Renal cortex interstitium (tissue), 11 donors: ENCODE data around the gene OVOL2. TPM values are rescaled to one million over a fixed set of nuclear protein-coding genes. Genes with fewer than 3 reads are reported as not detected.

Experiments
- DNase-seq, 11 donors: peaks; one replicate each; pipeline ENCODE4 v3.0.0-alpha.2; 2013; ENCODE audit warnings: low read depth in 9 of 11, low spot score in 4 of 11; ENCODE audit errors: extremely low read depth in 1 of 11
- polyA plus RNA-seq, 3 donors: library from polyadenylated mRNA; unstranded; fragments of 120-200 nt; gene quantifications; one replicate each; pipeline ENCODE4 v1.2.1, GENCODE V29; 2013; ENCODE audit not compliant: insufficient read length in 3 of 3

The OVOL2 gene
- polyA plus RNA-seq, 3 donors, result 0.65 to 1.5 (median 1.2) TPM

DNA sequence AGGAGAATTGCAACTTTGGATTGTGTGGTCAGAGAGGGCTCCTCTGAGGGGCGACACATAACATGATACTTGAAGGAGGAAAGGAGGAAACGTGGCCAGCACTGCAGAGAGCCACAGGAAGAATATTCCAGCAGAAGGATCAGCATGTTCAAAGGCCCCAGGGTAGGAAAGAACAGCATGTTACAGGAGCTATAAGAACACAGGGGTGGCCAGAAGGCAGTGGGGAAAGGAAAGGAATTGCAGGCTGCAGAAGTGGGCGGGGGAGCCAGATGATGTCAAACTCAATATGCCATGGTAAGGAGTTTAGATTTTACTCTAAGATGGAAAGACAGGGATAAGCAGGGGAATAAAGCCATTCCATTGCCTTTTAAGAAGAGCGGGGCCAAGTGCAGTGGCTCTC is 58.1 kb downstream of the OVOL2 start:
- no peak for DNase-seq

DNA sequence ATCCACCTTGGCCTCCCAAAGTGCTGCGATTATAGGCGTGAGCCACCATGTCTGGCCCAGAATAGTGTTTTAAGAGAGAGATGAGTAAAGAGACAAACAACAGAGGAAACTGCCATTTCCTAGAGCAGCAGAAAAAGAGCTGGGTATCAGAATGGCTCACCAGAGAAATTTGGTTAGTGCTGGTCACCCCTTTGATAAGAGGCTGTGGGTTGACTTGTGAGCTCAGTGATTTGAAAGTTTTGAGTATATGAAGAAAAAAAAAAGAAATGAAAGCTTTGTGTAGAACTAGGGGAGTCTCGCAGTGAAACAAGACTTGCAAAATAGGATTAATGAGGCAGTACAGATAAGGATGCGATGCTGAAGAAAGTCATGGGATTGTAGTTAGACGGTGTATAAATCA is 59.3 kb downstream of the OVOL2 start:
- no peak for DNase-seq

DNA sequence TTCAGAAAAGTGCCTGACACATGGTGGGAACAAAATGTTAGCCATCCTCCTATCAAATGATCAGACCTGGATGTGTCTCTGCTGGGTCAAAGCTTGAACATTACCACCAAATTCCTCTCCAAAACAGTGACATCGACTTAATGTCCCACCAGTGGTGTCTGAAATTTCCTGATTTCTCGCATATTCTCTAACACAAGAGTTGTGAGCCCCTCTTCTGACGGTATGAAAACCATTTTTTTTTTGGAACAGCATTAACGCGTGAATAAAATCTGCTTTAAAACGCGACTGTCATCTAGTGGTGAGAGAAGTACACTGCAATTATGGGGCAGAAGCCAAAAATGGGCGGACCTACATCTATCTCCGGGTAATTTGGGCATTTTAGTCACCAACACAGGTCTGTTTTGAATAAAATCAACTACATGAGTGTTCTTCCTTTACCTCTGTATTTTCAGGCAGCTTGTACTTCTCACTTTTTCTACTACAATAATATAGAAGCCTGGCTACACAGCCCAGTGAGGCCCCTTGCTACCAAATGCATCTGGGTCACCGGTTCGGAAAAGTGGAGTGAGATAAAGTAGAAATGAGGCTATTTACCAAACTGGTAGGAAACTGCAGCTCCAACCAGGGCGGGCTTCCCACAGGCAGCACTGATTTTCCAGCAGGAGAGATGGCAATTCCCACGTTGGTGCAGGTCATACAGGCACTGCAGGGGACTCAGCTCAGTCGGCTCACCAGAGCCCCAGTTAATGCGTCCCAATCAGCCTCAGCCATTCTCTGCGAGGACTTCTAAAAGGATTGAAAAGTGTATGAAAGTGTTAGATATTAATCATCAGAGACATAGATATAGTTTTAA is 61.5 kb downstream of the OVOL2 start:
- DNase-seq, result peak in 3 of 11 donors; percentile 43 to 56 (median 48)

DNA sequence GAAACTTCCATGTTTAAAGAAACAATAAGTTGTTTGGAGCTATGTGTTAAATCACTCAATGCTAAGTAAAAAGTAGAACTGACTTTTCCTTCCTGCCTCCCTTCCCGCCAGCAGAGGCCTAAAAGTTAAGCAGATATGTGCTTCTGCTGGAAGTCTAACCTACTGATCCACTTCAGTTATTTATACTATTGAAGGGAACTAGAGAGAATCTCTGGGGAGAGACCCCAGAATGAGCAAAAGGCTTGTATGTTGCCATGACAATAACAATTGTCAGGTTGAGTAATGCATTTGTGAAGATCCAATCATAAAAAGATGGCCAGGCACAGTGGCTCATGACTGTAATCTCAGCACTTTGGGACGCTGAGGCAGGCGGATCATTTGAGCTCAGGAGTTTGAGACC is 64.2 kb downstream of the OVOL2 start:
- DNase-seq, result no peak

DNA sequence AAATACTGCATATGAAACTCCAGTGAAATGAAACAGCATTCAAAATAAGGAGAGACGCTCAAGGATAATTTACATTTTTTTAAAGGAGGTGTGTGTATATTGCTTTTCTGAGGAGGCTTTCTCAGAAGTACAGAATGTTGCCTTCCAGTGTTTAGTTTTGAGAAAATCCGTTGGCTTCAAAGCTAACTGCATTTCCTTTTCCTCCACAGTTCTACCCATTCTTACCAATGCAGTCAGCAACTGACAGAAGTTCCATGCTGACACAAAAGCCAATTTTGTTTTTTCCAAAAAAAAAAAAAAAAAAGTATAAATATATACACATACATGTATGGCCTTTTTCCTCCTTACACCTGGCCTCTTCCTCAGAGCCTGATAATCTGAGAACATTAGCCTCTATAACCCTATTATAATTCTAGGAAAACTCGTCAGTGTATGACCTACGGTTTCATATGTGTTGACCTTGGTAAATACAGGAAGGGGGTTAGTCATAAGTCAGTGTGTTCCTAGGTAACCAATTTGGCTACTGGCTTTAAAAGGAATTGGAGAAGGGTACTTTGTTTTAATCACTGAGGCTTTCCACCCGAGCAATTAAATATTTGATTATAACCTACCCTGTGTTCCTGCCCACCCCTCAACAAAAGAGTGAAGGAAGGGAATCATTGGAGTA is 64.7 kb downstream of the OVOL2 start:
- no peak for DNase-seq

DNA sequence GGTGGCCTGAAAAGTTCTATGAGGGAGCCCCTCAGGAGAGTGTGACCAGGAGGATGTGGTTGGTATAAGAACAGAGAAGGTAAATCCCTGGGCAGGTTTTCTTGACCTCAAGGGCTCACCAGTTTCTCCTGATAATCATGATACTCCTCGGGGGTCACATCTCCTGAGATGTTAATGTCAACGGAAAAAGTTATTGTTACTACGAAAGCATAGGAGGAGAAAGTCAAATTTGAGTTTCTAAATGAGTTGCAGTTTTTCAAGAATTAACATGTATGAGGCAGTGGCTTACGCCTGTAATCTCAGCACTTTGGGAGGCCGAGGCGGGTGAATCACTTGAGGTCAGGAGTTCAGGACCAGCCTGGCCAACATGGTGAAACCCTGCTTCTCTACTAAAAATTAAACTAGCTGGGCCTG is 65.5 kb downstream of the OVOL2 start:
- DNase-seq, result no peak

DNA sequence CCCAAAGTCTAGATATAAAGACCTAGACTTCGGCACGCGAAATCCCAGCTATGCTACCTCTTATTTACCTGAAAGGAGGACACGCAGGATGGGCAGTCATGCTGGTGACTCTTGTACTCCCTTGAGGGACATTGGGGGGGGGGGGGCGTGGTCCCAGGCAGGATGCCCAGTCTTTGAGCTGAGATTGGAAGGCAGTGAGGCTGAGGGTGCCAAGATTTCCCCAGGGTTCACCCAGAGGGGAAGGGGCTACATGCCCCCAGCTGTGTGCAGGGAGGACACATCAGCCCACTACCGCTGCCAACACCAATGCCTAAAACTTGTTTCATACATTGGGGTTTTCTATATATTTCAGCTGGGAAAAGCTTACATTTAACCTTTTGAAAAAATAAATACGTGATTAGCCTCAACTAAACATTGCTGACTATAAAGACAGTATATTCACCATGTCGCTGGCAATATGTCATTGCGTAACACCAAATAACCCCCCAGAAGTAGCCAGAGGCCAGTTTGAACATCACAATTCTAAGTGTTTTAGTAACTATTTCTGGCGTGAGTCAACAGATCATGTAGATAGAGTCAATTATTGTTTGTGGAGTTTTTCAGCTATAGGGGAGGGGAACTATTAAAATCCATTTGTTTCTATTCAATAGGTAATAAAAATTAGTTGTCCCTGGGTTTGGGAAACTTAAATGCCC is 67.3 kb downstream of the OVOL2 start:
- DNase-seq, result no peak

DNA sequence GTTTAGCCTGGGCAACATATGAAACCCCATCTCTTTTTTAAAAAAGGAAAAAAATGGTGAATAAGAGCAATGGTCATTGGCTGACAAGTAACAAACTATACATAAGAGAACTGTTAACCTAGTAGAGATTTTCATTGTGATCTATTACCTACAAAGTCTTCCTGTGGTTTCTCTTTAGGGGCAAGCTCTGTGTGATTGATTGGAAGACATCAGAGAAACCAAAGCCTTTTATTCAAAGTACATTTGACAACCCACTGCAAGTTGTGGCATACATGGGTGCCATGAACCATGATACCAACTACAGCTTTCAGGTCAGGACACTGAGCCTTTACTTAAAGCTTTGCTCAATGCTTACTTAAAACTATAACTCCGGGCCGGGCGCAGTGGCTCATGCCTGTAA is 69.7 kb downstream of the OVOL2 start:
- DNase-seq, result no peak

DNA sequence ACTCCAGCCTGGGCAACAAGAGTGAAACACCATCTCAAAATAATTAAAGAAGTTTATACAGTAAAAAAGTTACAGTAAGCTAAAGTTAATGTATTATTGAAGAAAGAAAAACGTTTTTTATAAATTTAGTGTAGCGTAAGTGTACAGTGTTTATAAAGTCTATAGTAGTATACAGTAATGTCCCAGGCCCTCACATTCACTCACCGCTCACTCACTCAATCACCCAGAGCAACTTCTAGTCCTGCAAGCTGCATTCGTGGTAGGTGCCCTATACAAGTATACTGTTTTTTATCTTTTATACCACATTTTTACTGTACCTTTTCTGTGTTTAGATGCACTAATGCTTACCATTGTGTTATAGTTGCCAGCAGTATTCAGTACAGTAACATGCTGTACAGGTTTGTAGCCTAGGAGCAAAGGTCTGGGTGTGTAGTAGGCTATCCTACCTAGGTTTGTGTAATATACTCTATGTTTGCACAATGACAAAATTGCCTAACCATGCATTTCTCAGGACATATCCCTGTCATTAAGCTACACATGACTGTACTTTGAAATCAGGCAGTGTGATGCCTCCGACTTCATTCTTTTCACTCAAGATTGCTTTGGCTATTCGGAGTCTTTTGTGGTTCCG is 72.2 kb downstream of the OVOL2 start:
- no peak for DNase-seq

DNA sequence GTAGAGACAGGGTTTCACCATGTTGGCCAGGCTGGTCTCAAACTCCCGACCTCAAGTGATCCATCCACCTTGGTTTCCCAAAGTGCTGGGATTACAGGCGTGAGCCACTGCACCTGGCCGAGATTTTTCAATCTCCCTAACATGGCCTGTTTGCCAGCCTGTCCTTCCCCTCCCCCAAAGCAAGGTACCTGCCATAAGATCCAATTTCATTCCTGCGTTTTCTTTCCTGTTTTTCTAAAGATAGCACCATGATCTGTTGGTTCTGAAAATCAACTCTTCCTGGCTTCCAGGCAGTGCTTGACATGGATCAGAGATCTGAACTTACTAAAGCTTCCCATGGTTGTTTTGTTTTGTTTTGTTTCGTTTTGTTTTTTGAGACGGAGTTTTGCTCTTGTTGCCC is 81.4 kb downstream of the OVOL2 start:
- DNase-seq, result no peak

Other genes with a start within 250 kb of the OVOL2 start
- 100 to 1,000 TPM; 209 to 251 (median 235) TPM for gene SNX5, start 89.1 kb downstream of the OVOL2 start, polyA plus RNA-seq
- 10 to 100 TPM; 40.1 to 46.0 (median 41.4) TPM for gene MGME1, start 88.9 kb downstream of the OVOL2 start, polyA plus RNA-seq
- gene KAT14, start 79.9 kb upstream of the OVOL2 start, polyA plus RNA-seq, result 10 to 100 TPM; 27.5 to 34.3 (median 31.8) TPM
- 10 to 100 TPM; 16.5 to 18.4 (median 17.9) TPM for gene PET117, start 79.9 kb upstream of the OVOL2 start, polyA plus RNA-seq
- gene ZNF133, start 230.6 kb upstream of the OVOL2 start, polyA plus RNA-seq, result 10 to 100 TPM; 27.2 to 37.7 (median 27.3) TPM